HPDE6-E6E7 (cell line): ENCODE measurements around the gene MCF2L.

Experiments used
- DNase-seq: peaks from one replicate; pipeline ENCODE4 v3.0.0; 2011; ENCODE audit warnings: missing footprints; ENCODE audit errors: extremely low spot score

The MCF2L gene

DNA sequence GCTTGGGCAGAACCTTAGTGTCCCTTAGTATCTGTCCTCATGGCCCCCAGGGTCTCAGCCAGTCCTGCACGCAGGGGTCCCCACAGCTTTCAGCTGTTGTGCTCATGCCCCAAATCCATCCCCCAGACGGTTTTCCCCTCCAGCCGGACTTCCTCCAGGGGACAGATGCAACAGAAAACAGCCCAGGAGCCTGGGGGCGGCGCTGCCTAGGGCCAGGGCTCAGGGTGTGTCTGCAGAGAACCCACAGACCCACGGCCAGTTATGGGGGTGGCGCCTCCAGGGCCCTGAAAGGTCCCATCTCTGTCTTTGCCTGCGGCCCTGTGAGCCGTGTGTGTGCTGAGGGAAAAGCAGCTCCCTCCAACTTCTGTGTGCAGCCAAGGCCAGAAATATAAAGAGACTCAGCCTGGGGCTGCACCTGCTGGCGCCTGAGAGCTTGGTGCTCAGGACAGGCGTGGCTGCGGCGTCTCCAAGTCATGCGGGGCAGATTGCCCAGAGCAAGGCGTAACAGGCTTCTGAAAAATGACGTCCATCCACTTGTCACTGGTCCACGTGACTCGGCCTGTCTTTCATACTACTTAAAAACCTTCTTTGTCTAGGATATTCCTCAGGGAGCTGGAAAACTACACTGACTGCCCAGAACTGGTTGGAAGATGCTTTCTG is 114.5 kb downstream of the MCF2L start:
- no peak for DNase-seq

DNA sequence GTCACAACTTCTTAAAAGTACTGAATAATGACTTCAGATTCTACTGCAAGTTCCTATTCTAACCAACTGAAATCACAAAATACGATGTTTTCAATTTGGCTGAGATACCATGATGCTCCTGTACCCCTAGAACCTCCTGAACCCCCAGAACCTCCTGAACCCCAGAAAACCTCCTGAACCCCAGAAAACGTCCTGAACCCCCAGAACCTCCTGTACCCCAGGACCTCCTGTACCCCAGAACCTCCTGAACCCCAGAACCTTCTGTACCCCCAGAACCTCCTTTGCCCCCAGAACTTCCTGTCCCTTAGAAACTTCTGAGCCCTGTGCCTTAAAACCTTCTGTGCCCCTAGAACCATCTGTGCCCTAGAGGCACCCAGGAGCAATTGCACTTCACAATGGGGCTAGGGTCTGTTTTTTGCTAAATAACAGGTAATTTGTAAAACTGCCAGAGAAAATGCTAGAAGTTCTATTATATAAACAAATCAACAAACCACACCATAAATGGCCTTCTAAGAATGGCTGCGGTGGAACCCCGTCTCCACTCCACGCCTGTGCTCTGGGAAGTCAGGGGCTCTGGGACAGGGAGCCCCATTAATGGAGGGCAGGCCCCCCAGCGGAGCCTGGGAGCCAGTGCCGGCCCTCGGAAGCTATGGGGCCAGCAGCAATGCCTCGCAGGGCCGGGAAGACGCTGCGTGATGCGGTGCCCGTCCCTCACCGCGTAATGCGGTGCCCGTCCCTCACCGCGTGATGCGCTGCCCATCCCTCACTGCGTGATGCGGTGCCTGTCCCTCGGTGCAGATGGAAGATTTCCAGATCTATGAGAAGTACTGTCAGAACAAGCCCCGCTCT is 115.3 kb downstream of the MCF2L start:
- no peak for DNase-seq

DNA sequence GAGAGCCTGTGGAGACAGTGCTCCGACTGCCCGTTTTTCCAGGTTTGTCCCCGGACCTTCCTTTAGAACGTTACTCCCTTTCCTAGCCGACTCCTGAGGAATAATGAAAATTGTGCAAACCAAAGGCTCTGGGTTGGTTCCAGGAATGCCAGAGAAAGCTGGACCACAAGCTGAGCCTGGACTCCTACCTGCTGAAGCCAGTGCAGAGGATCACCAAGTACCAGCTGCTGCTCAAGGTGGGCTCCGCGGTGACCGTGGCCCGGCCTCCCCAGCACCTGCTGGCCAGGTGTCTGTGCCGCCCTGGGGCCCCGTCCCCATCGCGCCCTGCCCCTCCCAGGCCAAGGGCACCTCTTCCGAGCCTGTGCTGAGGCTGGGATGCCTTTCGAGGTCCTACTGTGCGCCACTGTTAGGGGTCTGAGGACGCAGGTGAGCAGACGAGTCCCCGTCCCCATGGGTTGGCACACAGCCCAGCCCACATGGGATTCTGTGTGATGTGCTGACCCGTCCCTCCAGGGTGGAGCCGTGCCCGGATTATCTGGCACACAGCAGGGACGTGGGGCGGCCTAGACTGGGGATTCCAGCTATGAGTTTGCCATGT is 116.0 kb downstream of the MCF2L start:
- no peak for DNase-seq

DNA sequence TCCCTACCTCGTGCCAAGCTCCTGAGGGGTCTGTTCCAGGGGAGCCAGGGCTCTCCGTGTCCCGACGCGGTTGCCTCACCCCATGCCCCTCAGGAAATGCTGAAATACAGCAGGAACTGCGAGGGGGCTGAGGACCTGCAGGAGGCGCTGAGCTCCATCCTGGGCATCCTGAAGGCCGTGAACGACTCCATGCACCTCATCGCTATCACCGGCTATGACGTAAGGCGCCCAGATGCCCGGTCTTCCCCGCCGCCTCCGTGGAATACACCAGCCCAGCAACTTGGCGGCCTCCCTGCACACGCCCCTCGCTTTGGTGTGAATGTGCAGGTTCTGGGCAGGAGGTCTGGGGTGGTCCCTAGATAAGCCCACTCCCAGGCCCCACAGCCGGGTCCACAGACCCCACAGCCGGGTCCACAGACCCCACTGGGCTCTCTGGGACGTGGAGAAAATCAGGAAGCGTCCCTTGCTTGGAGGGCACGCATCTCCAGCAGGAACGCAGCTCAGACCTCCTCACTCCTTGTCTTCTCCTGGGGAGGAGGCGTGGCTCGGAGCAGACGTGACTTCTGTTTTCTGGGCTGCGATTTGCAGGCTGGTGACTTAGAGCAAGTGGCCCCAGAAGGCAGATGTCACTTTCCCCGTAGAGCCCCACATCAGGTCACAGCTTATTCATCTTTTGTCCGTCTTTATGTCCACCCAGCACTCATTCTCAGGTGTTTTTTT is 117.2 kb downstream of the MCF2L start:
- no peak for DNase-seq

DNA sequence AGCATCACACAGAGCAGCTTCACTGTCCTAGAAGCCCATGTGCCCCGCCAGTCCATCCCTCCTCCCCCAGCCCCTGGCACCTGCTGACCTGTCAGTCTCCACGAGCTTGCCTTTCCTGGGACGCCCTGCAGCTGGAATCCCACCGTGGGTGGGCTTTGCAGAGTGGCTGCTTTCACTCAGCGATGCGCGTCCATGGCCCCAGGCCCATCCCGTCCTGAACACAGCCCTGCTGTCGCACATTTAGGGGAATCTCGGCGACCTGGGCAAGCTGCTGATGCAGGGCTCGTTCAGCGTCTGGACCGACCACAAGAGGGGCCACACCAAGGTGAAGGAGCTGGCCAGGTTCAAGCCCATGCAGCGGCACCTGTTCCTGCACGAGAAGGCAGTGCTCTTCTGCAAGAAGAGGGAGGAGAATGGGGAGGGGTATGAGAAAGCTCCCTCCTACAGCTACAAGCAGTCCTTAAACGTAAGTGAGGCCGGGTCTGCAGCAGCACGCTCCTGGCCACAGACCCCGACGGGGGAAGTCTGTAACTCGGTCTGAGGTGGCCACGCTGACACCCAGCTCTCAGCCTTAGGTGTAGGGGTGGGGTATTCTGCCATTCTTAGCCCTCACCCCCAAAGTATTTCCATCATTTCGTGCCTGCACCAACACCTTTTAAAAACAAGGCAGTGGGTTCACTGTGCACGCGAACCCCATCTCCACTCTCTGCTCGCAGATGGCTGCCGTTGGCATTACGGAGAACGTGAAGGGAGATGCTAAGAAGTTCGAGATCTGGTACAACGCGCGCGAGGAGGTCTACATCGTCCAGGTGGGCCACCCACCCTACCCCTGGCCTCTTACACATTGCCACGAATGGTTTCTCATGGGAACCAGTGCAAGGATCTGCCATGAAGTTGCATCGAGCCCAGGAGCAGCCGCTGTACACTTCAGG is 118.2 kb downstream of the MCF2L start:
- DNase-seq: no peak

DNA sequence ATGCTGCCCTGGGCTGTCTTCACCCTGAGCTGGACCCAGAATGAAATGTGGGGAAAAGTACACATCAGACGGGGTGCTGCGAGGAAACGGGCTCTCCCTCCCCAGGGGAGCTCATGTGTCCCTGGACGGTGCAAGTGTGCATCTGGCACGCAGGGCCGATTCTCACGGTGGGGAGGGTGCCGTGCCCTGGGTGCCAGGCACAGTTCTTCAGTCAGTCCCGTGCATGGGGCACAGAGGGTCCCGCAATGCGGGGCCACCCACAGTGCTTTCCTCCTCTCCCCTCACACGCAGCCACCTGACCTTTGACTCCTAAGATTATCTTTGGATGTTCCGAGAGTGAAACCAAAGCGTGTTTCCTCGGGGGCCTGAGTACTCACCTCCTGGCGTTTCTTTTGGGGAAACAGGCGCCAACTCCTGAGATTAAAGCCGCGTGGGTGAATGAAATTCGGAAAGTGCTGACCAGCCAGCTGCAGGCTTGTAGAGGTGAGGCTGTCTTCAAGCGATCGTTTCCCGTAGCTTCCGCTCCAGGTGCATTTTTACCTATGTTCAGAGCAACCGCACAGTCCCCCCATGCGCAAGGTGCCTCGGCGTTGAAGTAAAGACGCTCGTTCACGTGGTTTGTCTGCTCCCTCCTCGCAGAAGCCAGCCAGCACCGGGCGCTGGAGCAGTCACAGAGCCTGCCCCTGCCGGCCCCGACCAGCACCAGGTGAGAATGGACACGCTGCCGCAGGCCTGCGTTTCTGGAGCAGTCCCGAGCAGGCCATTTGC is 119.1 kb downstream of the MCF2L start:
- DNase-seq: no peak

DNA sequence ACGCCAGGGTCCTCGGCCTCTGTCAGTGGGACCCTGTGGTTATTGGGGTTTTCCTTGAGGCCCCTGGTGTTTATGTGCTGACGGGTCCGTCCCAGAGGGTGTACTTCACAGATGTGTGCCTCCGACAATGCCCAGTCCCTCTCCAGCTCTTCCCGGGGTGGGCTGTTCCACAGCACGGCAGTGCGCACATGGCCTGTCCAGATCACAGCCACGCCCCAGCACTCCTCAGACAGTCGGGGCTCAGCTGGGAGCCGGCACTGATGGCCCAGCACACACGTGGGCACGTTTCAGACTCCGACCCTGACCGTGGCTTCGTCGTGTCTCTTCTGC is 119.6 kb downstream of the MCF2L start:
- DNase-seq: no peak

DNA sequence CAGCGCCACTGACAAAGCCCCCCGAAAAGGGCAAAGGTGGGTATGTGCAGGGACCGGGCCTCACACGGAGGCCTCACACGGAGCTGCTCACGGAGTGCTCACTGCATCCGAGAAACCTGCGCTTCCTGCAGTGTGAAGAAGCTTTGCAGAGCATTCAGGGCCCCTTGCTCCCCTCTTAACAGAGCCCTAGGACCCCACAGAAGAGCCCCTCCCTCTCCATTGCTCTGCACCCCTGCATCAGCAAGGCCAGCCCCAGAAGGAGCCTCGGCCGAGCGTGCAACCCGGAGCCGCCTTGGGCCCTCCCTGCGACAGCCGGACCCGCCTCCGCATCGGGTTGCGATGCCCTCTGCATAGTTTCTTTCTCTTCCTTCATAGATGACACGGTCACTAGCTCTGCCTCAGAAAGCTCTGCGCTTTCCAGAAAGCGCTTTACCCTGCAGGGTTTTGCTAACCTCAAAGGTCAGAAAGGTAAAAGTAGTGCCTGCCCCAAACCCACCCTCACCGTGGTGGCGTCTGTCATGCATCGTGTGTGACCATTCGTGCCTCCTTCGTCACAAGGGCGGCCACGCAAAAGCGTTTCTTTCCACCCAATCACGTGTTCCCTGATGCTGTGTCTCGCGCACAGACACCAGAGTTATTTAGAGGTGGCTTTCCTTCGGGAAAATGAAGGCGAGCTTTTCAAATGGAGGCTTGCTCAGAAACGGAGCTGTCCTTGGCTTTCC is 120.8 kb downstream of the MCF2L start:
- DNase-seq: no peak

DNA sequence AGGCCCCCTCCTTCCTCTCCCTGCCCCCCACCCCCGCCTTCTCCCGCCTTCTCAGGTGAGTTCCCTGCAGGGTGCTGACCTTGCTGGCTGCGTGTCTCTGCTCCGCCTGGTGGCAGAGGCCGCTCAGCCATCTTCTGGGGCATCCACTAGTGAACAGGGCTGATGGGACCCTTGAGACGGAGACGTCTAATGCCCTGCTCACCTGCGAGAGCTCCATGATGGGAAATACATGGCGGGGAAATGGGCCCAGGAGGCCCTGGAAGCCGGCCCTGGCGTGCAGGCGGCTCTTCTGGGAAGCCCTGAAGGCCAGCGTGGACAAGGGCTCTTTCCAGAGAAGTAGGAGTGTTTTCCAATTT is 121.4 kb downstream of the MCF2L start:
- DNase-seq: no peak

DNA sequence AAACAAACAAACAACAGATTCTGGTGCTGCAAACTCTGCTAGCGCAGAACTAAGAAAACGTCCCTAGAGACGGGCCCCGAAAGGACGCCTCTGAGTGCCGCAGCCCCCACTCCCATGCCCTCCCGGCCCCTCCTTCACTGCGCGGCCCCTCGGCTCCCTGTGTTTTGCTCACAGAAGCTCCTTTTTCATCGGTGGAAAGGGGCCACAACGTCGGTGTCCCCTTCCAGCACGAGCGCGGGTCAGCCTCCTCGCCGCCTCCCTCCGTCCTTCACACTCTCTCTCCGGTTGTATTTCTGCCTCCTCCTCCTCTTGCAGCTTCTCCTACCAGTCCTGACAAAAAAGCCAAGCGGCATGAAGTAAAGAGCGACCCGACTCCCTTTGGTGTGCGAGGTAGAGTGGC is 121.8 kb downstream of the MCF2L start:
- DNase-seq: no peak

DNA sequence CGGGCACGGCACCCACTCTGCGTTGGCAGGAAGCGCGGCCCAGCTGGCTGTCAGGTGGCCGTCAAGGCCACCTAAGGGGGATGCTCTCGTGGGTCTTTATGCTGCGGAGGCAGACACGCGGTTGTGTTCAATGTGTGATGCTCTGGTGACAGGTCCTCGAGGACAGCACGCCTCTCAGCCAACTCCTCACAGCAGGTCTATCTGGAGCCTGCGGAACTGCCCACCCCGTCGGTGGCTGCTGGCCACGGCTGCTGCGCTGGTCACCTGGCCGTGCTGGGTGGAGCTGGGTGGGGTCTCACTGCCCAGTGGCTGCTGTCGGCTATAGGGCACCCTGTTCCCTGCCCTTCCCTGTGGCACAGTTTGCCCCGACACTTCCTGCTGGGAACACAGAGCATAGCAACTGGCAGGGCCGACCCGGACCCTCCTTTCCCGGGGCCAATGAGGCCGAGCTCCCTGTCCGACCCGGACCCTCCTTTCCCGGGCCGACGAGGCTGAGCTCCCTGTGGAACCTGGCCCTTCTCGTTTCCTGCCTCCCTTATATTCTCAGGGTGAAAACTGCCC is 122.3 kb downstream of the MCF2L start:
- no peak for DNase-seq

DNA sequence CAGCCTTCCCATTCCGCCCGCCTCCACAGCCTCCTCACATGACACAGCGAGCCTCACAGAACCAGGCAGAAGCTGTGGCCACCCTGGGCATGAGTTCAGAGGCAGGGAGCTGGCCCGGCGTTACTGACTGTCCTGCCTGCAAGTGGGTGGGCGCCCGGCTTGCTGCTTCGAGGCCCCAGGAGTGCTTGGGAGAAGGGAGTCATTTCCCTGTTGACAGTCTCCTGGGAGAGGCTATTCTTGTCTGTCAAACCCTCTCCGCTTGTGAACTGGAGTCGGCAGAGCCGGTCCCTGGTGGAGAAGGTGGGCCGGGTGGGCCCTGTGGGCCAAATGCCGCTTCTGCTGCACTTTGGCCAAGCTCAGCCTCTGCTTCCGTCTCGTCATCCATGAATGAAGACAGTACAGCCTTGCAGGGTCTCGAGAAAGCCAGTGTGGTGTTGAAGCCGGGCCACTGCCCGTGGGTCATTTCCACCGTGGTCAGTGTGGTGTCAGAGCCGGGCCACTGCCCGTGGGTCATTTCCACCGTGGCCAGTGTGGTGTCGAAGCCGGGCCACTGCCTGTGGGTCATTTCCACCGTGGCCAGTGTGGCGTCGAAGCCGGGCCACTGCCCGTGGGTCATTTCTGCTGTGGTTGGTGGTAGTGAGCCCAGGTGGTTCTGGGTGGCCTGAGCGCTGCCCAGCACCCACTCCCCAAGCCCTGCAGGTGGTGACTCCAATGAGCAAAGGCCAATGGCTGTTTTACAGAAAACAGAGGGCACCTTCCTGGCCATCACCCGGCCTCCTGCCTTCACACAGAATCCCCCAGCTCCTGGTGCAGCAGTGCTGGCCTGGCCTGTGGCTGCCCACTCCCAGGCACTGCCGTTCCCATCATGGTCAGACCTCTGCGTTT is 123.1 kb downstream of the MCF2L start:
- no peak for DNase-seq

DNA sequence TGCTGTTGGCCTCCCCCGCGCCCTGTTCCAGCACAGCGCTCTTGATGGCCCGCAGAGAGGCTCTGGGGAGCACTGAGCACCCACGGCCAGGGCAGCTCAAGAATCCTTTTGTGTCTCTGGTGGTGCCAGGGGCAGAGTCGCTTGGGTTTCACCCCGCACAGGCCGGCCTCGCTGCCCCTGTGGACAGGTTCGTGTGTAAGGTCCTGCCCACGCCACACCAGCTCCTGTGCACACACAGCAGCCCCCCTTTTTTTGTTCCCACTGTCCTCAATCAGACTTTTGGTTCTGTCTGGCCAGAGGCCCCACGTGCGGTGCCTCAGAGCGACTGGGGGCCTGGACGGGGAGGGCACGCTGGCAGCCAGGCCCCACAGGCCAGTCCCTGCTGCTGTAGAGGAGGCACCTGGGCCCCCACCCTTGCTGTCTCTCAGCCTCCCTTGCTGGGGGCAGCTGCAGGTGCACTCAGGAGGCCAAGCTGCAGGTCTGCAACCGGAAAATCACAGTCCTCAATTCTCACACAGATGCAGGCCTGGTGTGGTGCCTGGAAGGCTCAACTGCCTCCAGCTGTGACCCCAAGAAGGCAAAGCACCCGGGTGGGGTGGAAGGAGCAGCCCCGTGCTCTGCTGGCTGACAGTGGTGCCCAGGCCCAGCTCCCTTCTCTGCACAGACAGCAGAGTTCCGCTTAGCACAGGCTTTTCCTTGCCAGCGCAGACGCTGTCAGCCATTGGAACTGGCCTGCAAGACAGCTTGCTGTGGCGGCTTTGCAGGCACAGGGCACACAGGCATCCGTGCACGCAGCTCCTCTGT is 124.0 kb downstream of the MCF2L start:
- DNase-seq: no peak

DNA sequence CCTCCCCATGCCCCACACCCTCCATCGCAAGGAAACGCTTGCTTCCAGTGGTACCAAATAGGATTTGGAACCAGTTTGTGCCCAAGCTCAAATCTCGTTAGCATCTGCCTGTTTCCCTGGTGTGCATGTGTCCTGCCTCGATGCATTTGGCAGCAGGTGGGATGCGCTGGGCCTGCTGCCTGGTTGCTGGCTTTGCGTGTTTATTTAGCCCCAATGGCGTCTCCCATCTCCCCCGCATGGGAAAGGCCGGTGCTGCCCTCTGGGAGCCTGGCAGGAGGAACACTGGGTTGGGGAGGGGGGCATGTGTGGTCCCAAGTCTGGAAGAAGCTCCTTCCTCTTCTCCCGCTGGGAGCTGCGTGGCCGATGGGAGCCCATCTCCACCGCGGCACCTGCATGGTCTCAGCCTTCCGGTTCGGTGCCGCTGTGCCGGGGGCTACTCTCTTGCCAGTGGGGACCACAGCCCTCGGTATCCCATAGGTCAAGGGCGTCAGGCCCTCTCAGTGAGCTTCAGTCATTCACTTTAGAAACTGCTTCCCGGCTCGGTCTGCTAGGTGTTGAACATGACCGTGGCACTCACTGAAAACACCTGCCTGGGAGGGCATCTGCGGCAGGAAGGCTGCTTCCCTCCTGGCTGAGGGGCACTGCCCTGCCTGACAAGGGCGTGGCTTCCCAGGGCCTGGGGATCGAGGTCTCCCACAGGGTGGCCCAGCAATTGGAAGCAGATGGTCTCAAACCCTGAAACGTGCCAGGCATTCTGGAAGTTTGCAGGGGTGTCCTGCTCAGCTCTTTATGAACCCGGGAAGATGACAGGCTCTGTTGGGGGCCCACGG is 124.8 kb downstream of the MCF2L start:
- no peak for DNase-seq

DNA sequence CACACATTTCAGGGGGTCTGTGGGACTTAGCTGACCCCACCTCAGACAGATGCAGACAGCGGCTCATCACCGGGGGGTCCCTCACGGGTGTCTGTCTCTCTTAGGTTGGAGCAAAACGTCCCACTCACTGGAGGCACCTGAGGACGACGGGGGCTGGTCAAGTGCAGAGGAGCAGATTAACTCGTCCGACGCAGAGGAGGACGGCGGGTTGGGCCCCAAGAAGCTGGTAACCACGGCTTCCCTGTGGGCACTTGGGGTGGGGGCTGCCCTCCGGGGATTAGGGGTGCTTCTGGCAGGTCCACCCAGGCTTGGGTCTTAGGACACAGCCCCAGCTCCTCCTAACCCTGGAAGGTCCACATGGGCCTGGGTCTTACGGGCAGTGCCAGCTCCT is 125.4 kb downstream of the MCF2L start:
- no peak for DNase-seq

DNA sequence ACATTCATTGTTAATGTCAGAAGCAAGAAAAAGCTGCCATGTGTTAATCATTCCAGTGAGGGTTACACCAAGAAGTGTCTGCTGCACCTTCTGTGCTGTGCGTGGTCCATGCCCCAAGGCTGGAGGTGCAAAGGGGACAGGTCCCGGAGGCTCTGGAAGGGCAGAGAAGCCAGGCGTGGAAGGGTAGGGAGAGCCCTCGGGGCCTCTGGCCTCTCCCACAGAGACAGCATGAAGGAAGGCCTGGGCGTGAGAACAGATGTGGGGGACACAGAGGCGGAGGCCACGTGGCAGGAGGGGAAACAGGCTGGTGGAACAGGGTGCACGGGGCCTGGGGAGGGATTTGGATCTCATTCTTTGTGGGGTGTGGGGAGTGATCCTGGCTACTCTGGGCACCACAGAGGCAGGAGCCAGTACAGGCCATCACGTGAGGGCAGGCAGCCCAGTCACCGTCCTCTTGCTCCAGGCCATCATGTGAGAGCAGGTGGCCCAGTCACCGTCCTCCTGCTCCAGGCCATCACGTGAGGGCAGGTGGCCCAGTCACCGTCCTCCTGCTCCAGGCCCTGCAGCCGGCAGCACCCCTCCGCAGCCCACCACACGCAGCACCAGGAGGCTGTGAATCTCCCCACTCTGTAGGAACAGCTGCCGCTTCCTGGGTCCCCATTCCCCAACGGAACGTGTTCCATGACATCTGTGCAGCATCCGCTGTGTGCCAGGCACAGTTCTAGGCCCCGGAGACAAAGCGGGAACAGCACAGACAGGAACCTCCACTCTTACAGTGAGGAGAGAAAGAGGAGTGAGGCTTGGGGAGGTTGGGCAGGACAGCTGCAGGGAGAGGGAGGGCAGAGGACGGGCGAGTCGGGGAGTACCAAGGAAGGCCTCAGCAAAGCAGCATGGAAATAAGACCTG is 126.4 kb downstream of the MCF2L start:
- DNase-seq: no peak
